GM19023 (cell line): Measurements from ENCODE around the gene USP17L13.
"Not testable (repeated sequence)": the region's sequence is repeated elsewhere in the genome, so short reads cannot be mapped to it uniquely, and the experiment has no call there.

Source experiments
- ATAC-seq: cut with Tn5 transposase; IDR thresholded peaks from one replicate; pipeline ENCODE4 v1.9.1; 2021; ENCODE audit warnings: mild to moderate bottlenecking, moderate library complexity; ENCODE audit not compliant: unreplicated experiment

USP17L13 gene, protein sequence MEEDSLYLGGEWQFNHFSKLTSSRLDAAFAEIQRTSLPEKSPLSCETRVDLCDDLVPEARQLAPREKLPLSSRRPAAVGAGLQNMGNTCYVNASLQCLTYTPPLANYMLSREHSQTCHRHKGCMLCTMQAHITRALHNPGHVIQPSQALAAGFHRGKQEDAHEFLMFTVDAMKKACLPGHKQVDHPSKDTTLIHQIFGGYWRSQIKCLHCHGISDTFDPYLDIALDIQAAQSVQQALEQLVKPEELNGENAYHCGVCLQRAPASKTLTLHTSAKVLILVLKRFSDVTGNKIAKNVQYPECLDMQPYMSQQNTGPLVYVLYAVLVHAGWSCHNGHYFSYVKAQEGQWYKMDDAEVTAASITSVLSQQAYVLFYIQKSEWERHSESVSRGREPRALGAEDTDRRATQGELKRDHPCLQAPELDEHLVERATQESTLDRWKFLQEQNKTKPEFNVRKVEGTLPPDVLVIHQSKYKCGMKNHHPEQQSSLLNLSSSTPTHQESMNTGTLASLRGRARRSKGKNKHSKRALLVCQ

DNA sequence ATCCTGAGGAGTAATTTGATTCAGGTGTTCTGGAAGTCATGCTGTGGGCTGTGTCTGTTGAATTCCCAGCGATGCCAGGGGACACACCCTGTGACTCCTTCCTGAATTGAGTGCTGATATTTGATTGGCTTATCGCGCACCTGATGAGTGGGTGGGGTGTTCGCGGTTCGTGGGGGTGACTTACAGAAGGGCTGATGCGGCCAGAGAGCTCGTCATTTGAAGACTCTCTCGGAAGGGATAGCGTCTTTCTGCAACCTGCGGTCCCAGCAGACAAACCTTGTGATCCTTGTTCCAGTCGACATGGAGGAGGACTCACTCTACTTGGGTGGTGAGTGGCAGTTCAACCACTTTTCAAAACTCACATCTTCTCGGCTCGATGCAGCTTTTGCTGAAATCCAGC is at the start of gene USP17L13:
USP17L13 (plus strand) TSS at position 301 of the 400 bp plus-strand sequence; CDS start at position 301, 0 bp downstream.
- not testable (repeated sequence) for ATAC-seq

DNA sequence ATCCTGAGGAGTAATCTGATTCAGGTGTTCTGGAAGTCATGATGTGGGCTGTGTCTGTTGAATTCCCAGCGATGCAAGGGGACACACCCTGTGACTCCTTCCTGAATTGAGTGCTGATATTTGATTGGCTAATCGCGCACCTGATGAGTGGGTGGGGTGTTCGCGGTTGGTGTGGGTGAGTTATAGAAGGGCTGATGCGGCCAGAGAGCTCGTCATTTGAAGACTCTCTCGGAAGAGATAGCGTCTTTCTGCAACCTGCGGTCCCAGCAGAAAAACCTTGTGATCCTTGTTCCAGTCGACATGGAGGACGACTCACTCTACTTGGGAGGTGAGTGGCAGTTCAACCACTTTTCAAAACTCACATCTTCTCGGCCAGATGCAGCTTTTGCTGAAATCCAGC is 14.3 kb upstream of the USP17L13 start, which contains the start of gene USP17L10:
USP17L10 (plus strand) TSS at position 301 of the 400 bp plus-strand sequence; CDS start at position 301, 0 bp downstream.
- ATAC-seq = not testable (repeated sequence)

DNA sequence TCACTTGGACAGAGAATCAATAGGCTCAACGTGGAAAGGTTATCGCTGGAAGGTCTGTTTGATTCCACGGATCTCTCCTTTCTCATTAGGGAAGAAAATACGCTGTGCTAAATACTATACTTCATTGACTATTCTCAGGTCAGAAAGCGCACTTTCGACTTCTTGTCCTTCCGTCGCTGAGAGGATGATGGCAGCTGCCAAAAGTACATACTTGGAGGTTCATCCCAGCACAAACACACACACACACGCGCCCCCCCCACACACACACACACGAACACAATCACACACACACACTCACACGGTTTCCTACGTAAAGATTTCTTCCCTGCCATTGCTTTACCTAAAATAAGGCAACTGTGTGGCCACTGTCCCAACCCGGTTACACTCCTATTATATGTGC is 10.0 kb upstream of the USP17L13 start:
- ATAC-seq = not testable (repeated sequence)

DNA sequence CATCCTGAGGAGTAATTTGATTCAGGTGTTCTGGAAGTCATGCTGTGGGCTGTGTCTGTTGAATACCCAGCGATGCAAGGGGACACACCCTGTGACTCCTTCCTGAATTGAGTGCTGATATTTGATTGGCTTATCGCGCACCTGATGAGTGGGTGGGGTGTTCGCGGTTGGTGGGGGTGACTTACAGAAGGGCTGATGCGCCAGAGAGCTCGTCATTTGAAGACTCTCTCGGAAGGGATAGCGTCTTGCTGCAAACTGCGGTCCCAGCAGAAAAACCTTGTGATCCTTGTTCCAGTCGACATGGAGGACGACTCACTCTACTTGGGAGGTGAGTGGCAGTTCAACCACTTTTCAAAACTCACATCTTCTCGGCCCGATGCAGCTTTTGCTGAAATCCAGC is 9.6 kb upstream of the USP17L13 start, which contains the start of gene USP17L11:
USP17L11 (plus strand) TSS at position 301 of the 400 bp plus-strand sequence; CDS start at position 301, 0 bp downstream.
- not testable (repeated sequence) for ATAC-seq

DNA sequence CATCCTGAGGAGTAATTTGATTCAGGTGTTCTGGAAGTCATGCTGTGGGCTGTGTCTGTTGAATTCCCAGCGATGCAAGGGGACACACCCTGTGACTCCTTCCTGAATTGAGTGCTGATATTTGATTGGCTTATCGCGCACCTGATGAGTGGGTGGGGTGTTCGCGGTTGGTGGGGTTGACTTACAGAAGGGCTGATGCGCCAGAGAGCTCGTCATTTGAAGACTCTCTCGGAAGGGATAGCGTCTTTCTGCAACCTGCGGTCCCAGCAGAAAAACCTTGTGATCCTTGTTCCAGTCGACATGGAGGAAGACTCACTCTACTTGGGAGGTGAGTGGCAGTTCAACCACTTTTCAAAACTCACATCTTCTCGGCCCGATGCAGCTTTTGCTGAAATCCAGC is 4.8 kb upstream of the USP17L13 start, which contains the start of gene USP17L12:
USP17L12 (plus strand) TSS at position 301 of the 400 bp plus-strand sequence; CDS start at position 301, 0 bp downstream.
- not testable (repeated sequence) for ATAC-seq

DNA sequence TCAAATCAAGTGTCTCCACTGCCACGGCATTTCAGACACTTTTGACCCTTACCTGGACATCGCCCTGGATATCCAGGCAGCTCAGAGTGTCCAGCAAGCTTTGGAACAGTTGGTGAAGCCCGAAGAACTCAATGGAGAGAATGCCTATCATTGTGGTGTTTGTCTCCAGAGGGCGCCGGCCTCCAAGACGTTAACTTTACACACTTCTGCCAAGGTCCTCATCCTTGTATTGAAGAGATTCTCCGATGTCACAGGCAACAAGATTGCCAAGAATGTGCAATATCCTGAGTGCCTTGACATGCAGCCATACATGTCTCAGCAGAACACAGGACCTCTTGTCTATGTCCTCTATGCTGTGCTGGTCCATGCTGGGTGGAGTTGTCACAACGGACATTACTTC is 5.6 kb downstream of the USP17L13 start:
- ATAC-seq = not testable (repeated sequence)

DNA sequence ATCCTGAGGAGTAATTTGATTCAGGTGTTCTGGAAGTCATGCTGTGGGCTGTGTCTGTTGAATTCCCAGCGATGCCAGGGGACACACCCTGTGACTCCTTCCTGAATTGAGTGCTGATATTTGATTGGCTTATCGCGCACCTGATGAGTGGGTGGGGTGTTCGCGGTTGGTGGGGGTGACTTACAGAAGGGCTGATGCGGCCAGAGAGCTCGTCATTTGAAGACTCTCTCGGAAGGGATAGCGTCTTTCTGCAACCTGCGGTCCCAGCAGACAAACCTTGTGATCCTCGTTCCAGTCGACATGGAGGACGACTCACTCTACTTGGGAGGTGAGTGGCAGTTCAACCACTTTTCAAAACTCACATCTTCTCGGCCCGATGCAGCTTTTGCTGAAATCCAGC is 9.4 kb downstream of the USP17L13 start, which contains the start of gene USP17L15:
USP17L15 (plus strand) TSS at position 301 of the 400 bp plus-strand sequence; CDS start at position 301, 0 bp downstream.
- not testable (repeated sequence) for ATAC-seq

DNA sequence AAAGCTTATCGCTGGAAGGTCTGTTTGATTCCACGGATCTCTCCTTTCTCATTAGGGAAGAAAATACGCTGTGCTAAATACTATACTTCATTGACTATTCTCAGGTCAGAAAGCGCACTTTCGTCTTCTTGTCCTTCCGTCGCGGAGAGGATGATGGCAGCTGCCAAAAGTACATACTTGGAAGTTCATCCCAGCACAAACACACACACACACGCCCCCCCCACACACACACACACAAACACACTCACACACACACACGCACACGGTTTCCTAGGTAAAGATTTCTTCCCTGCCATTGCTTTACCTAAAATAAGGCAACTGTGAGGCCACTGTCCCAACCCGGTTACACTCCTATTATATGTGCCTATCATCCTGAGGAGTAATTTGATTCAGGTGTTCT is 13.8 kb downstream of the USP17L13 start:
- not testable (repeated sequence) for ATAC-seq

DNA sequence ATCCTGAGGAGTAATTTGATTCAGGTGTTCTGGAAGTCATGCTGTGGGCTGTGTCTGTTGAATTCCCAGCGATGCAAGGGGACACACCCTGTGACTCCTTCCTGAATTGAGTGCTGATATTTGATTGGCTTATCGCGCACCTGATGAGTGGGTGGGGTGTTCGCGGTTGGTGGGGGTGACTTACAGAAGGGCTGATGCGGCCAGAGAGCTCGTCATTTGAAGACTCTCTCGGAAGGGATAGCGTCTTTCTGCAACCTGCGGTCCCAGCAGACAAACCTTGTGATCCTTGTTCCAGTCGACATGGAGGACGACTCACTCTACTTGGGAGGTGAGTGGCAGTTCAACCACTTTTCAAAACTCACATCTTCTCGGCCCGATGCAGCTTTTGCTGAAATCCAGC is 18.9 kb downstream of the USP17L13 start, which contains the start of gene USP17L17:
USP17L17 (plus strand) TSS at position 301 of the 400 bp plus-strand sequence; CDS start at position 301, 0 bp downstream.
- ATAC-seq = not testable (repeated sequence)

DNA sequence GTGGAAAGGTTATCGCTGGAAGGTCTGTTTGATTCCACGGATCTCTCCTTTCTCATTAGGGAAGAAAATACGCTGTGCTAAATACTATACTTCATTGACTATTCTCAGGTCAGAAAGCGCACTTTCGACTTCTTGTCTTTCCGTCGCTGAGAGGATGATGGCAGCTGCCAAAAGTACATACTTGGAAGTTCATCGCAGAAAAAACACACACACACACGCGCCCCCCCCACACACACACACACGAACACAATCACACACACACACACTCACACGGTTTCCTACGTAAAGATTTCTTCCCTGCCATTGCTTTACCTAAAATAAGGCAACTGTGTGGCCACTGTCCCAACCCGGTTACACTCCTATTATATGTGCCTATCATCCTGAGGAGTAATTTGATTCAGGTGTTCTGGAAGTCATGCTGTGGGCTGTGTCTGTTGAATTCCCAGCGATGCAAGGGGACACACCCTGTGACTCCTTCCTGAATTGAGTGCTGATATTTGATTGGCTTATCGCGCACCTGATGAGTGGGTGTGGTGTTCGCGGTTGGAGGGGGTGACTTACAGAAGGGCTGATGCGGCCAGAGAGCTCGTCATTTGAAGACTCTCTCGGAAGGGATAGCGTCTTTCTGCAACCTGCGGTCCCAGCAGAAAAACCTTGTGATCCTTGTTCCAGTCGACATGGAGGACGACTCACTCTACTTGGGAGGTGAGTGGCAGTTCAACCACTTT is 23.4 kb downstream of the USP17L13 start, which contains the start of gene USP17L18:
USP17L18 (plus strand) TSS at position 678 of the 728 bp plus-strand sequence; CDS start at position 678, 0 bp downstream.
- ATAC-seq = not testable (repeated sequence)

DNA sequence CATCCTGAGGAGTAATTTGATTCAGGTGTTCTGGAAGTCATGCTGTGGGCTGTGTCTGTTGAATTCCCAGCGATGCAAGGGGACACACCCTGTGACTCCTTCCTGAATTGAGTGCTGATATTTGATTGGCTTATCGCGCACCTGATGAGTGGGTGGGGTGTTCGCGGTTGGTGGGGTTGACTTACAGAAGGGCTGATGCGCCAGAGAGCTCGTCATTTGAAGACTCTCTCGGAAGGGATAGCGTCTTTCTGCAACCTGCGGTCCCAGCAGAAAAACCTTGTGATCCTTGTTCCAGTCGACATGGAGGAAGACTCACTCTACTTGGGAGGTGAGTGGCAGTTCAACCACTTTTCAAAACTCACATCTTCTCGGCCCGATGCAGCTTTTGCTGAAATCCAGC is 28.4 kb downstream of the USP17L13 start, which contains the start of gene USP17L19:
USP17L19 (plus strand) TSS at position 301 of the 400 bp plus-strand sequence; CDS start at position 301, 0 bp downstream.
- not testable (repeated sequence) for ATAC-seq

DNA sequence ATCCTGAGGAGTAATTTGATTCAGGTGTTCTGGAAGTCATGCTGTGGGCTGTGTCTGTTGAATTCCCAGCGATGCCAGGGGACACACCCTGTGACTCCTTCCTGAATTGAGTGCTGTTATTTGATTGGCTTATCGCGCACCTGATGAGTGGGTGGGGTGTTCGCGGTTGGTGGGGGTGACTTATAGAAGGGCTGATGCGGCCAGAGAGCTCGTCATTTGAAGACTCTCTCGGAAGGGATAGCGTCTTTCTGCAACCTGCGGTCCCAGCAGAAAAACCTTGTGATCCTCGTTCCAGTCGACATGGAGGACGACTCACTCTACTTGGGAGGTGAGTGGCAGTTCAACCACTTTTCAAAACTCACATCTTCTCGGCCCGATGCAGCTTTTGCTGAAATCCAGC is 33.1 kb downstream of the USP17L13 start, which contains the start of gene USP17L20:
USP17L20 (plus strand) TSS at position 301 of the 400 bp plus-strand sequence; CDS start at position 301, 0 bp downstream.
- ATAC-seq = not testable (repeated sequence)

DNA sequence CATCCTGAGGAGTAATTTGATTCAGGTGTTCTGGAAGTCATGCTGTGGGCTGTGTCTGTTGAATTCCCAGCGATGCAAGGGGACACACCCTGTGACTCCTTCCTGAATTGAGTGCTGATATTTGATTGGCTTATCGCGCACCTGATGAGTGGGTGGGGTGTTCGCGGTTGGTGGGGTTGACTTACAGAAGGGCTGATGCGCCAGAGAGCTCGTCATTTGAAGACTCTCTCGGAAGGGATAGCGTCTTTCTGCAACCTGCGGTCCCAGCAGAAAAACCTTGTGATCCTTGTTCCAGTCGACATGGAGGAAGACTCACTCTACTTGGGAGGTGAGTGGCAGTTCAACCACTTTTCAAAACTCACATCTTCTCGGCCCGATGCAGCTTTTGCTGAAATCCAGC is 37.9 kb downstream of the USP17L13 start, which contains the start of gene USP17L21:
USP17L21 (plus strand) TSS at position 301 of the 400 bp plus-strand sequence; CDS start at position 301, 0 bp downstream.
- not testable (repeated sequence) for ATAC-seq

DNA sequence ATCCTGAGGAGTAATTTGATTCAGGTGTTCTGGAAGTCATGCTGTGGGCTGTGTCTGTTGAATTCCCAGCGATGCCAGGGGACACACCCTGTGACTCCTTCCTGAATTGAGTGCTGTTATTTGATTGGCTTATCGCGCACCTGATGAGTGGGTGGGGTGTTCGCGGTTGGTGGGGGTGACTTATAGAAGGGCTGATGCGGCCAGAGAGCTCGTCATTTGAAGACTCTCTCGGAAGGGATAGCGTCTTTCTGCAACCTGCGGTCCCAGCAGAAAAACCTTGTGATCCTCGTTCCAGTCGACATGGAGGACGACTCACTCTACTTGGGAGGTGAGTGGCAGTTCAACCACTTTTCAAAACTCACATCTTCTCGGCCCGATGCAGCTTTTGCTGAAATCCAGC is 42.6 kb downstream of the USP17L13 start, which contains the start of gene USP17L22:
USP17L22 (plus strand) TSS at position 301 of the 400 bp plus-strand sequence; CDS start at position 301, 0 bp downstream.
- ATAC-seq = not testable (repeated sequence)

DNA sequence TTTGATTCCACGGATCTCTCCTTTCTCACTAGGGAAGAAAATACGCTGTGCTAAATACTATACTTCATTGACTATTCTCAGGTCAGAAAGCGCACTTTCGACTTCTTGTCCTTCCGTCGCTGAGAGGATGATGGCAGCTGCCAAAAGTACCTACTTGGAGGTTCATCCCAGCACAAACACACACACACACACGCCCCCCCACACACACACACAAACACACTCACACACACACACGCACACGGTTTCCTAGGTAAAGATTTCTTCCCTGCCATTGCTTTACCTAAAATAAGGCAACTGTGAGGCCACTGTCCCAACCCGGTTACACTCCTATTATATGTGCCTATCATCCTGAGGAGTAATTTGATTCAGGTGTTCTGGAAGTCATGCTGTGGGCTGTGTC is 47.0 kb downstream of the USP17L13 start:
- ATAC-seq = not testable (repeated sequence)
